Measurements from ENCODE around the gene TMEM253.

The TMEM253 gene

GRCh38 chr14:21100931-21101330, at the start of gene TMEM253:
Gene TMEM253 (plus strand): TSS chr14:21101066. CDS start chr14:21101344, 278 bp downstream.
- DNase-seq, result no peak

DNA sequence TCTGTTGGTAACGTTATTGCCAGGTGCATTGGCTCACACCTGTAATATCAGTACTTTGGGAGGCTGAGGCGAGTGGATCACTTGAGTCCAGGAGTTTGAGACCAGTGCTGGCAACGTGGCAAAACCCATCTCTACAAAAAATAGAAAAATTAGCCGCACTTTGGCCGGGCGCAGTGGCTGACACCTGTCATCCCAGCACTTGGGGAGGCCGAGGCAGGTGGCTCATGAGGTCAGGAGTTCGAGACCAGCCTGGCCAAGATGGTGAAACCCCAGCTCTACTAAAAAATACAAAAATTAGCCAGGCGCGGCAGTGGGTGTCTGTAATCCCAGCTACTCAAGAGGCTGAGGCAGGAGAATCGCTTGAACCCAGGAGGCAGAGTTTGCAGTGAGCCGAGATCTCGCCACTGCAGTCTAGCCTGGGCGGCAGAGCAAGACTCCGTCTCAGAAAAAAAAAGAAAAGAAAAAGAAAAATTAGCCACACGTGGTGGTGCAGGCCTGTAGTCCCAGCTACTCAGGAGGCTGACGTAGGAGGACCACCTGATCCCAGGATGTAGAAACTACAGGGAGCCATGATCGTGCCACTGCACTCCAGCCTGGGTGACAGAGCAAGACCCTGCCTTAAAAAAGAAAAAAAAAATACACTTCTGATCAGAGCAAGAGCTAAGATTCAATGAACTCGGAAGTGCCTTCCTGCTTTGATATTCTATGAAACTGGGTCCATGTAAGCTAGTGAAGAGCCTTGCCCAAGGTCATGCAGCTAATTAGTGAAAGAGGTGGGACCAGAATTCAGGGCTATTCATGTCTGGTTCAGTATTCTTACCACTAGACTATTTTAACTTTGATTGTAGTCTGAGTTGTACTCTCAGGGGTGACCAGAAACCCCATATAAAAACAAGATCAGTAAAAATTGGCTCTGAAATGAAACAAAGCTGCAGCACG, 47.4 kb upstream of the TMEM253 start:
- DNase-seq, result no peak

DNA sequence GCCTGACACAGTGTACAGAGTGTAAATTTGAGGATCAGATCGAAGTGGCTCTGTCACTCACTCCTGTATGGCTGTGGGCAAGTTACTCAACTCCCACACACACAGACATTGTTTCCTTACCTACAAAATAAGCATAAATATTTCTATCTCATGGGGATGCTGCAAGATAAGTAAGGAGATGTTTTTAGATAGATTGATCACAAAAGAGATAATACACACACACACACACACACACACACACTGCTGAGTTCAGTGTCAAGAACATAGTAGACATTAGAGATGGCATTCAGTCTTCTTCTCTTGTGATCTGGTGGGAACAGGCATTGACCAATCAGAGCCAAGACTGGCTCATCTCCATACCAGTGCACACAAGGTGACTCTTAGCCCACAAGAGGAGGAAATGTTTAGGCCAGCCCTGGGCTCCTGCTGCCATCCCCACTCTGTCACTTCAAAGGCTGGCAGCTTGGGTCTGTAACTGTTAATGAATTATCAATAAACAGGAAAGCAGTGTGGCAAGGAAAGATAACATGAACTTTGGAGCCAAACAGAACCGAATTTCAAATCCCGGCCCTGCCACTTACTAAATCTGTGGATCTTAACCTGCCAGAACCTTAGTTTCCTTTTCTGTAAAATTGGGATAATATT, 46.6 kb upstream of the TMEM253 start:
- DNase-seq, result no peak

- no peak for DNase-seq
Measured at GRCh38 chr14:21054768-21055145, 46.1 kb upstream of the TMEM253 start.

GRCh38 chr14:21055432-21056117, 45.3 kb upstream of the TMEM253 start:
- DNase-seq, result no peak

DNA sequence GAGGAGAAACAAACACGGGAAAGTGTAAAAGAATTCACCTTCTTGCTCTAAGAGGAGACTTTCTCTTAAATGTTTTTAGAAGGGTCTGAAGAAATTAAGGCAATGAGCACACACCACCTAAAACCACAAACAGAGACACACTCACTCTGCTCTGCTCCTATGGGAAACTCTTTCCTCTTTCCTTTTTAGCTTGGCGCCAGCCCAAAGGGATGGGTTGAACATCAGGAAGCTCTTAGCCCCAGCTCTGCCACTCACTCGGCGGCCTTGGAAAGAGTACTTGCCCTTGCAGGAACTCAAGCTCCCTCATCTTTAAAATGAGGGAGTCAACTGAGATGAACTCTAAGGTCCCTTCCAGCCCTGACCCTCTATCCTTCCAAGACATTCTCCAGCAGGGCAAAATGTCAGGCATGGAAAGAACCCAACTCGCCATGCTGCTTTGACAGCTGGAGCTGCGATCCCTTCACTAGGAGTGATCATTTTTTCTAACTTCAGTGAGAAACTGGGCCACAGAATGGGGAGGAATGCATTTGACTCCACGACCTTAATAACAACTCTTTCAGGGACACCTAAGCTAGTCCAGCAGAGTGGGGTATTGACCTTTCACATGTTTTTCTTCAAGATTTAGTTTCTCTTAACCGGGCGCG, 44.2 kb upstream of the TMEM253 start:
- DNase-seq, result no peak

DNA sequence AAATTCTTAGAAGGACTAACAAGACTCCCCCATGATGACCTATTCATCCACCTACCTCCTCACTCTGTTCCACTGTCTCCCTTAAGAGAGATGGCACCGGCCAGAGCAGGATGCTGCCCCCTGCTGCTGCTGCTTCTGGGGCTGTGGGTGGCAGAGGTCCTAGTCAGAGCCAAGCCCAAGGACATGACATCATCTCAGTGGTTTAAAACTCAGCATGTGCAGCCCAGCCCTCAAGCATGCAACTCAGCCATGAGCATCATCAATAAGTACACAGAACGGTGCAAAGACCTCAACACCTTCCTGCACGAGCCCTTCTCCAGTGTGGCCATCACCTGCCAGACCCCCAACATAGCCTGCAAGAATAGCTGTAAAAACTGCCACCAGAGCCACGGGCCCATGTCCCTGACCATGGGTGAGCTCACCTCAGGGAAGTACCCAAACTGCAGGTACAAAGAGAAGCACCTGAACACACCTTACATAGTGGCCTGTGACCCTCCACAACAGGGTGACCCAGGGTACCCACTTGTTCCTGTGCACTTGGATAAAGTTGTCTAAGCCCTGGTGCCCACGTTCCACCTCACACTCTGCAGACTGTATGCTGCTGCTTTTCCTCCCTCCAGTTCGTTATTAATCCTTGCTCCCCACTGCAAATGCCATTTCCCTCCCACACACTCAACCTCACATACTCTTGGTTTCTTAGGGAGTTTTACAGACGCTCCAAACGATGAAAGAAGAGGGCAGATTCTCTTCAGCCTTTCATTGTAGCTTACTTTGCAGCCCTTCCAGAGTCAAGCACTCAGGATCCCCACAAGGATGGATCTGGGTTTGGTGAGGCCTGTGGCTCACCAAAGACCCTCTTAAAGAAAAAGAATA, 42.8 kb upstream of the TMEM253 start, which contains the start of gene RNASE8:
TSS of gene RNASE8 (plus strand) at position 20 of the 873 bp plus-strand sequence. CDS start at position 91, 71 bp downstream.
- DNase-seq, result no peak

GRCh38 chr14:21058903-21059302, 42.0 kb upstream of the TMEM253 start:
- DNase-seq, result no peak

DNA sequence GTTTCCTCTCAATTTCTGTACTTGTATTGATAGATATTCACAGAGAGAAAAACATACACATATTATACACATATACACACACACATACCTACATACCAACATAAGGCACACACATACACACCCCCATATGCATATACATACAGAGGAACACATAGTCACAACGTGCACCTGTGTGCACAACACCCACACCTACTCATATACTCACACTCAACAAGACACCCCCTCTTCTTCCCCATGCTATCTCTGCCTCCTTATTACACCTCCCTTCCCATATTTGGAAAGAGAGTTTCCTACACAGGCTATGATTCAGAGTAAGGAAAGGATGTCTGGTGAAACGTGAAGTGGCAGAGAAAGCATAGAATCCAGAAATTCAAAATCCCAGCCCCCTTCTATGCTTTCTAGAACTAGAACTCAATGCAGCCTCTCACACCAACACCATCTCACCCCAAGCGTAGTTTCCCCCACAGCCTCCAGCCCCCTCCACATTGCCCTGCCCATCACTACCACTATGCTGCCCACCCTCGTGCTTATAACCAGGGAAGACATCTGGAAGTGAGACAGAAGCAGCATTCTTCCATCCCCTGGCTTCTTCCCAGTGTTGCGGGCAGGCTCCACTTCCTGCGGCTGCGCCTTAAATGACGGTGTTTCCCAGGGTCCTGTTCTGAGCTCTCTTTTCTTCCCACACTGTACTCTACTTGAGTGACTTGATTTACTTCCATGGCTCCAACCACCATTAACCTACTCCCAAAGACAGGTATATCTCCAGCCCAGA, 40.8 kb upstream of the TMEM253 start:
- DNase-seq, result no peak

DNA sequence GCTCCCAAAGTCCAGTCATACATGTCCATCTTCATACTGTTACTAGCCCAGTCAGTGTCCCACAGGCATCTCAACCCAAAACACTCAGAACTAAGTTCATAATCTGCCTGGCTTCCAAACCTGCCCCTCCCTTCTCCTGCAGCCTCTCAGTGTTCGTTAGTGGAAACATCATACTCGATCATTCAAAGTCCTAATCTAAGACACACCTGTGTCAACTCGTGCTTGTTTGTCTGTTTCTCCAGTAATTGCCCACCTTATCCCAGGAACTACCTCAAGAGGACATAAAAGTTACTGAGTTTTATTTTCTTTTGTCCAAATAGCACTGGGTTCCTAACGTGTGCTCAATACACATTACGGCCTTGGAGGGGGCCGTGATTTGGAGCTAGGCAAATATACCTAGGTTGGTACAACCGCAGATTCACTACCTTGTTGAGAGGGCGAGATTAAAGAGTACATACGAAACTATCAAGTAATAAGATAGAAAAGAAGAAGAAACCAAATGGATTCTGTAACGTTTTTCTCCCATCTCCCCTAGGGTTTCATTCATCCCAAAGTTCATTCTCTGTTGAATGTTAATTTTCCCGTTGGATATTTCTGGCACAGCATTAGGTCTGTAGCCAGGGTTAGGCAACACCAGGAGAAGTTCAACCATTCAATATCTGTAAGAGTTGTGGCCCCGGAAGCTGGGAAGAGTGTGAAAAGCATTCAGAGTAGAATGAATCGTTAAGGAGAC, 40.1 kb upstream of the TMEM253 start:
- no peak for DNase-seq

- no peak for DNase-seq
Measured at GRCh38 chr14:21061347-21061668, 39.6 kb upstream of the TMEM253 start.

GRCh38 chr14:21063479-21063878, 37.4 kb upstream of the TMEM253 start:
- DNase-seq, result no peak

GRCh38 chr14:21066882-21067502, 33.9 kb upstream of the TMEM253 start:
- DNase-seq, result no peak

DNA sequence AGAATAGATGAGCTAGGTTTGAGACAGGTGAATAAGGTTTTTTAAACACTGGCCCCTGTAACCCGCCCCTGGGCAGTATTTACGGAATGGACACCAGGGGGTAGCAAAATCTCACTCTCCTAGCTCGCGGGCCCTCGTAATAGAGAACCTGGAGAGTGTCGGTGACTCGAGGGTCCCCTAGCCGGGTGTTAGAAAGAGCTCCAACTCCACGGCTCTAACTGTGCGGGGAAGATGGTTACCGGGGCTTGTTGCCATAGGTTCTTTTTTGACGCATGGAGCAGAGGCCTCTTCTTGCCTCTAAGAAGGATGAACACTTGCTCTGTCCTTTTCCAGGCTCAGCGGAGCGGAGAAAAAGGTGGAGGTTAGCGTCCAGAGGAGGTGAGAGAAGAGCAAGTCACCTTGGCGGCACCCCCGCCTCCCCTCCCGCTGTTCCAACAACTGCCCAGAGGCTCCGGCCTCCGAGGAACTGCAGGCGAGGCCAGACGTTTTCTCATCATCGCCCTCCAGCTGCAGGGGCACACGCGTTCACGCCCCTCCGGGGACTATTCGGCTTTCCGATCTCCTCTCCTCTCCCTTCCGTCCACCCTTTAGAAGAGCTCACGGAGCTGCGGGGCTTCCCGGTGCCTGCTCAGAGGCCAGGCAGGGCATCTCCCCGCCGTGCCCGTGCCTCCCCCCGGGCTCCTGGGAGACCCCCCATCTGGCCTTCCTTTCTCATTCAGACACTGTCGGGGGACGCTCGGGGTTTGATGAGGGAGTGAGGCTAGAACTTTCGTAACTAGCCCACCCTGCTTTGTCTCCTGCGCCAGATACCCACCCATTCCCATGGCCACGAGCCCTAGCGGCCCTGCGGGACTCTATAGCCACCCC, 32.1 kb upstream of the TMEM253 start:
- DNase-seq, result no peak

DNA sequence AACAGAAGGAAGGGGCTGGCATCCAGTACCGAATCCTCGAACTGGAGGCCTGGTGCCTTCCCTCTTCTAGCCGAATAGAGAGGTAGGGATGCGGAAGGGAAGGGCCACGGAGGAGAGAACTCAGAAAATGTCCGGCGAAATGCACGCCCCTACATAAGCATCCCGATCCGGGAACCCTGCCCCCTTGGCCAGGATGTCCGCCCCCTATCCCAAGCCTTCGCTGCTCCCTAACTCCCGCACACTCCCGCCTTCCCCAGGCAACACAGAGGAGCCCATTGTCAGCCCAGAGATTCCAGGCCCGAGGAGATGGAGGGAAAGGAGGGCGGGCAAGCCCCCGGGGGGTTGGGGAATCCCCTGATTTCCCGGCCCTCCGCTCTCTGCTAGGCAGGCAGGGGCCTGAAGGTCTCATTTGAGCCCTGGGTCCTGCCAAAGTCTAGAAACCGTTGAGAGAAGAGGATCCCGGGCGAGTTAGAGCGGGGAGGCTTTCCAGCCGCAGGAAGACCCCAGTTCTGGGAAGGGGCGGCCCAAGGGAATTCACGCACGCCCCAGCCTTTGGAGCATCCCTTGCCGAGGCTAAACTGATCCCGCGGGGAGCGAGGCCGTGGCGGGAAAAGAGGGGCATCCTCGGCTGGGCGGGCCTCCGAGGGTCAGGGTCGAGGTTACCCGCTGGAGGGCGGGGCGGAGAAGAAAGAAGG, 31.3 kb upstream of the TMEM253 start:
- no peak for DNase-seq

DNA sequence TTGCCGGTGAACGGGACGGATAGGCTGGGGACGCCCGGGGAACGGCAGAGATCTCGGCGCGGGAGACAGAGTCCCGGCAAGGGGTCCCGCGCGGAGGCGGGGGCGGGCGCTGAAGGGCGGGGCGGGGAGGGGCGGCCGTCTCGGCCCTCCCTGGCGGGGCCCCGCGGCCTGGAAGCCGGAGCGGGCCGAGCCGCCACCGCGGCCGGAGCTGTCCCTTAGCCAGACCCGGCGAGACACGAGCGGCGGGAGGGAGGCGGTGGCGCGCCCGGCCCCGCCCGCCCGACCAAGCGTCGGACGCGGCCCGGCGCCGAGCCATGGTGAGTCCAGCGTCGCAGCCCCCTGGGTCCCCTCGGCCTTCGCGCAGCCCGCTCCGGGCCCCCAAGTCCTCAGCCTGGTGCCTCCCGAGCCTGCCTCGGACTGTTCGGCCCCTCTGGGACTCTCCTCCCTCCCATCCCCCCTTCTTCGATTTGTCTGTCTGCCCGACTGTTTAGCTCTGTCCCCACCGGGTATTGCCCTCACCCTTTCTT, 30.7 kb upstream of the TMEM253 start, which contains the start of gene ARHGEF40:
TSS of gene ARHGEF40 (plus strand) at position 222 of the 527 bp plus-strand sequence. CDS start at position 315, 93 bp downstream.
- DNase-seq, result no peak

DNA sequence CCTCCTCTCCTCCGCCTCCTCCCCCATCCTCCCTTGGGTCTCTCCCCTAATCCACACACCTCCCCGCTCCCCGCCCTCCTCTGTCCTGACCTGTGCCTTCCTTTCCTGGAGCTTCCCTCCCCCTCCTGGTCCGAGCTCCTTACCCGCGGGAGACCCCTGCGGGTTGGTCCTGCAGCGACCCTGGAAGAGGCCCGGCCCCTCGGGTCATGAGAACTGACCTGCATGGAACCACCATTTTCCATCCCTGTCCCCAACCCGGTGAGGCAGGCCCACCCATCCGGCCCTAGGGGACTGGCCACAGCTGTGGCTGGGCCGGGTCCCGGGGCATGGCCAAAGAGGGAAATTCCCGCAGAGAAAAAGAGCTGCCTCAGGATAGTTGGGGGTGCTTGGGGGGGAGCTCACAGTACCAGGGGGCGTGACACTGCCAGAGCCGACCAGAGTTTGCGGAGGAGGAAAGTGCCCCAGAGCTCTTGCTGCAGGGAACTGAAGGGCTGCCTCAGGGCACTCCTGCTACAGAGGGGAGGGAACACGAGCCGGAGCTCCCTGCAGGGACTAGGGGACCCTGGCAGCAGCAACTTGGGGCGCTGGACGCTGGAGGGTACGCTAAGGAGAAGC, 30.1 kb upstream of the TMEM253 start:
- no peak for DNase-seq
